LNCAP (cell line): Measurements from ENCODE around the gene CADM3.

ENCODE experiments used
- TF ChIP-seq, protein P1 (sequence below): fragments of 450-650 bp; IDR thresholded peaks from 2 replicates; pipeline ENCODE4 v1.5.1; 2017; ENCODE audit warnings: mild to moderate bottlenecking

CADM3 gene

GRCh38 chr1:159177272-159177907 is 6.0 kb downstream of the CADM3 start:
- TF ChIP-seq, protein P1, sequence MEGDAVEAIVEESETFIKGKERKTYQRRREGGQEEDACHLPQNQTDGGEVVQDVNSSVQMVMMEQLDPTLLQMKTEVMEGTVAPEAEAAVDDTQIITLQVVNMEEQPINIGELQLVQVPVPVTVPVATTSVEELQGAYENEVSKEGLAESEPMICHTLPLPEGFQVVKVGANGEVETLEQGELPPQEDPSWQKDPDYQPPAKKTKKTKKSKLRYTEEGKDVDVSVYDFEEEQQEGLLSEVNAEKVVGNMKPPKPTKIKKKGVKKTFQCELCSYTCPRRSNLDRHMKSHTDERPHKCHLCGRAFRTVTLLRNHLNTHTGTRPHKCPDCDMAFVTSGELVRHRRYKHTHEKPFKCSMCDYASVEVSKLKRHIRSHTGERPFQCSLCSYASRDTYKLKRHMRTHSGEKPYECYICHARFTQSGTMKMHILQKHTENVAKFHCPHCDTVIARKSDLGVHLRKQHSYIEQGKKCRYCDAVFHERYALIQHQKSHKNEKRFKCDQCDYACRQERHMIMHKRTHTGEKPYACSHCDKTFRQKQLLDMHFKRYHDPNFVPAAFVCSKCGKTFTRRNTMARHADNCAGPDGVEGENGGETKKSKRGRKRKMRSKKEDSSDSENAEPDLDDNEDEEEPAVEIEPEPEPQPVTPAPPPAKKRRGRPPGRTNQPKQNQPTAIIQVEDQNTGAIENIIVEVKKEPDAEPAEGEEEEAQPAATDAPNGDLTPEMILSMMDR = no peak

DNA sequence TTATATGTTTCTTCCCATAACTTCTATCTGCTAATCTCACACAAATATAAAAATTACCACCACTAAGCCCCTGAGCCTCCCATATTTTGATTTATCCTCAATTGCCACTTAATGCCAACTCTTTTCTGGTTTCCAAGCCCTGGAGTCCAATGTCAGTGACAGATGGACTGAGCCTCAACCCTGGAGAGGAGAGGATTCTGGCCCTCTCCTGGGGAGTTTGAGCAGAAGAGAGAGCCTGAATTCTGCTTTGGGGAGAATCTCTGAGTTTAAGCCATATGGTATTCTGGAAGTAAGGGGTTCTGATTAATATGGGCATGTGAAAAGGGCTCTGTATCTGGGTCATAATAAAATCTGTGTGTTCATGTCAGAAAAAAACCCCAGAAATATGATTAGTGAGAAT is 8.5 kb downstream of the CADM3 start:
- TF ChIP-seq, protein P1 = no peak

DNA sequence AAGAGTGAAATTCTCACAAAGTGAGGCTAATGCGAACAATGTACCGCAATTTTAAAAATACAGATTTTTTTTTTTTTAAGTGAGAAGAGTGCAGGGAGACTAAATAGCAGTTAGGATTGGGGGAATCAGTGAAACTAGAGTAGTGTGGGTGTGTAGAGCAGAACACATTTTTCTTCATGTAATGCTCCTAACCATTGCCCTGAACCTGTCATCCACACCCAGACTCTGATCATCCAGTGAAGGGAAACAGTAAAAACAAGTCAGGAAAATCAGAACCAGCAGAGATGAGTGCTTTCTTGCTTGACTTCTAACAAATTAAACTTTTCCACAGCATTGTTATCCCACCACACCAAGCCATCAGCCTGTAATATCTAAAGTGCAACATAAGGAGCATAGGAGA is 9.1 kb downstream of the CADM3 start:
- TF ChIP-seq, protein P1 = no peak

- TF ChIP-seq, protein P1 = no peak
Observed at GRCh38 chr1:159181328-159182024, 10.1 kb downstream of the CADM3 start.

DNA sequence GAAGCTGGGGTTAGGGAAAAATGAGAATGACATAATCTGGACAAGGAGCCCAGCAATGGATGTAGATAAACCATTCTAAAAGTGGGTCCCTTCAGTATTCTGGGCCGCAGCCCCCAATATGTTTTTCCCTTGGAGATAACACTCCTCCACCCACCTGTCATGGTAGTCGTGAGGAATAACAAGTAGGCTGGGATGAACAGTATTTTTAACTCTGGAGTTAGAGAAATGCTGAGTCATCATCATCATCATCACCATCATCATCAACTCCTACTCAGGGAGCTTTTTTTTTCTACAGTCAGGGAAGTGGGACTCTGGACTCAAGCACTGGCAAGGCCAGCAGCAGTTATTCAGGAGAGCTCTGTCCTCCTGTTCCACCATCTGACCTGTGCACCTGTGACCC is 12.8 kb downstream of the CADM3 start:
- TF ChIP-seq, protein P1 = no peak

- TF ChIP-seq, protein P1 = no peak
Observed at GRCh38 chr1:159185121-159185520, 13.7 kb downstream of the CADM3 start.

DNA sequence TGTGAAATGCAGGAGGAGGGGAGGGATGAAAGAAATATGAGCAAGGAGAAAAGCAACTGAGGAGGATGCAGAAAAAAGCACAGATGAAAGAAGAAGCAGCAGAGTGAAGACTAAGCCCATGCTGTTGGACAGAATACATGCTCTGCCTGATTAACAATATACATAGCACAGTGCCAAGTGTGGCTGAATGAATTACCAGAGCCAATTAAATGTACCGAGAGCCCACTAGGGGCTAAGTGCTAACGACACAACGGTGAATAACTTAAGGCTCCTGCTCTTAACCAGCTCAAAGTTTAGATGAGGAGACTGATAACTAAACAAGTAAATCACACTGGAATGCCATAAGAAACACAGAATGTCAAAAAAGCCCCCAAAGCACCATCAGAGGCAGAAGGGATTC is 15.6 kb downstream of the CADM3 start:
- TF ChIP-seq, protein P1 = no peak
